Measurements from ENCODE around the gene FOXI3. TPM values are rescaled to one million over a fixed set of nuclear protein-coding genes. Genes with fewer than 3 reads are reported as not detected.

The FOXI3 gene
- total RNA-seq, 1 donor from 2014 or later, result not detected

Small RNA genes within 50 kb of the gene (small RNA-seq; reads per million reads assigned to genes)
- gene RNU6-1007P, result not detected

Other genes with a start within 250 kb of the FOXI3 start
- 24.0 TPM for gene EIF2AK3, start 174.8 kb upstream of the FOXI3 start, total RNA-seq
- 11.0 TPM for gene RPIA, start 239.0 kb upstream of the FOXI3 start, total RNA-seq